K562 (cell line): ENCODE results near the gene IGSF21. TPM values are rescaled to one million over a fixed set of nuclear protein-coding genes. Genes with fewer than 3 reads are reported as not detected.

ENCODE experiments used
- ATAC-seq: fragments of 200-7000 bp; cut with Tn5 transposase; 3 replicates; pipeline ENCODE4 v1.9.1; 2020; ENCODE audit warnings: moderate library complexity
- BruUV-seq: library from RNA; stranded (reverse); fragments of 400-500 nt; replicated peaks from 2 replicates; lab custom pipeline; 2021; lab: Mats Ljungman, UMichigan
- CTCF ChIA-PET: fragments of 300-600 bp; formaldehyde crosslinking; extraction: SDS; loops from one replicate; lab custom pipeline; 2021; ENCODE audit warnings: low intra/inter-chr PET ratio; lab: Yijun Ruan, JAX
- POLR2A ChIA-PET: fragments of 300-600, 350-650 bp; sonication (Branson Sonifier 250); formaldehyde crosslinking; extraction: SDS; loops from one replicate; lab custom pipeline; 2021; ENCODE audit warnings: antibody characterized with exemption, inconsistent platforms; lab: Yijun Ruan, JAX
- DNase-seq, 4 experiments: peaks; one replicate each; pipeline versions ENCODE4 v3.0.0 to v3.0.0-alpha.2; 2011 to 2018; ENCODE audit warnings: low spot score in 3 of 4, mixed read lengths in 3 of 4; ENCODE audit errors: extremely low read depth in 1 of 4
- FAIRE-seq: peaks from 2 replicates; lab custom pipeline; 2011; peaks lifted over from hg19 to GRCh38; lab: Jason Lieb, UNC
- H2AFZ ChIP-seq: 2 replicates; pipeline ENCODE4 v1.6.0; 2011; ENCODE audit warnings: low read depth, low read length, control low read depth, inconsistent platforms
- H3K27ac ChIP-seq: fragments of 200-600 bp; 3 replicates; pipeline ENCODE4 v1.8.0; 2011; ENCODE audit warnings: low read depth, mild to moderate bottlenecking, control low read depth, inconsistent platforms, low read length, moderate library complexity, mixed read lengths; ENCODE audit errors: extremely low read depth
- H3K27me3 ChIP-seq, 2 experiments: fragments of 300-600 bp in 1 of 2; 2 replicates in 1 of 2; 3 replicates in 1 of 2; pipeline versions ENCODE4 v1.6.0 to v1.8.0; 2011; ENCODE audit warnings: inconsistent platforms in 2 of 2, low read length in 2 of 2, mild to moderate bottlenecking in 1 of 2, mixed read lengths in 1 of 2, moderate library complexity in 1 of 2; ENCODE audit not compliant: control insufficient read depth in 2 of 2, insufficient read depth in 2 of 2
- H3K36me3 ChIP-seq: fragments of 300-600 bp; 3 replicates; pipeline ENCODE4 v1.8.0; 2011; ENCODE audit warnings: mild to moderate bottlenecking, low read length, inconsistent platforms; ENCODE audit not compliant: control insufficient read depth, insufficient read depth
- H3K4me1 ChIP-seq, 2 experiments: fragments of 200-600 bp in 1 of 2; replicated peaks in 1 of 2; 2 replicates in 1 of 2; 3 replicates in 1 of 2; pipeline versions ENCODE4 v1.5.1 to v1.8.0; 2011; ENCODE audit warnings: inconsistent platforms in 2 of 2, low read length in 2 of 2, mild to moderate bottlenecking in 1 of 2, mixed read lengths in 1 of 2, moderate library complexity in 1 of 2; ENCODE audit not compliant: control insufficient read depth in 2 of 2, insufficient read depth in 2 of 2
- H3K4me2 ChIP-seq: 2 replicates; pipeline ENCODE4 v1.6.1; 2011; ENCODE audit warnings: low read length, control low read depth, inconsistent platforms, mixed read lengths; ENCODE audit not compliant: insufficient read depth
- H3K4me3 ChIP-seq: fragments of 200-600 bp; sonication (generic), shearing (Covaris generic); 2 replicates; pipeline ENCODE4 v1.5.1; 2016; ENCODE audit warnings: control low read depth, inconsistent platforms
- H3K79me2 ChIP-seq: fragments of 200-600 bp; 3 replicates; pipeline ENCODE4 v1.8.0; 2011; ENCODE audit warnings: low read length, inconsistent platforms; ENCODE audit not compliant: control insufficient read depth, insufficient read depth
- H3K9ac ChIP-seq, 2 experiments: 2 replicates each; pipeline versions ENCODE4 v1.6.0 to v1.6.1; 2011; ENCODE audit warnings: low read depth in 2 of 2, low read length in 2 of 2, control low read depth in 1 of 2, inconsistent platforms in 1 of 2, mild to moderate bottlenecking in 1 of 2, mixed read lengths in 1 of 2; ENCODE audit not compliant: insufficient read depth in 1 of 2
- H3K9me1 ChIP-seq: one replicate; pipeline ENCODE4 v1.6.0; 2011; ENCODE audit warnings: inconsistent platforms, mild to moderate bottlenecking, low read length, moderate library complexity; ENCODE audit not compliant: control insufficient read depth, insufficient read depth
- H3K9me3 ChIP-seq: replicated peaks from 2 replicates; pipeline ENCODE4 v1.5.1; 2011; ENCODE audit warnings: low read depth, low read length, inconsistent platforms; ENCODE audit not compliant: control insufficient read depth, insufficient read depth
- H4K20me1 ChIP-seq: replicated peaks from 2 replicates; pipeline ENCODE4 v1.6.1; 2011; ENCODE audit warnings: low read length, inconsistent platforms, mixed read lengths; ENCODE audit not compliant: control insufficient read depth, insufficient read depth
- BRD4 ChIP-seq: fragments of 200-600 bp; sonication (generic); IDR thresholded peaks from 2 replicates; pipeline ENCODE4 v1.6.1; 2017; ENCODE audit warnings: inconsistent platforms
- CEBPG ChIP-seq, 3 experiments: fragments of 200-800 bp in 1 of 3; sonication (Bioruptor generic) in 1 of 3; sonication (generic) in 1 of 3; formaldehyde crosslinking in 1 of 3; IDR thresholded peaks in 2 of 3; conservative IDR thresholded peaks in 1 of 3; 2 replicates each; pipeline versions ENCODE4 v1.6.1 to v1.8.0; 2016 to 2022; ENCODE audit warnings: missing compliant biosample characterization in 2 of 3, missing genetic modification characterization in 2 of 3, mild to moderate bottlenecking in 1 of 3, missing genetic modification reagents in 1 of 3
- E2F5 ChIP-seq: sonication (generic); formaldehyde crosslinking; IDR thresholded peaks from 2 replicates; pipeline ENCODE4 v1.8.0; 2022; ENCODE audit warnings: mild to moderate bottlenecking, missing genetic modification reagents
- NFIX ChIP-seq: fragments of 250-450 bp; sonication (Bioruptor Pico); IDR thresholded peaks from 2 replicates; pipeline ENCODE4 v1.4.0; 2020; ENCODE audit warnings: low read depth, mild to moderate bottlenecking, moderate library complexity
- PHF21A ChIP-seq: fragments of 450-650 bp; IDR thresholded peaks from 2 replicates; pipeline ENCODE4 v1.6.1; 2017; ENCODE audit warnings: low read depth, borderline replicate concordance
- POLR2AphosphoS2 ChIP-seq: IDR thresholded peaks from 2 replicates; pipeline ENCODE4 v1.6.1; 2012; ENCODE audit warnings: low read length, improper control_type of control experiment
- SIX5 ChIP-seq, 2 experiments: IDR thresholded peaks; 2 replicates each; pipeline ENCODE4 v1.6.1; 2011; ENCODE audit warnings: low read length in 2 of 2, borderline replicate concordance in 1 of 2, low read depth in 1 of 2, mild to moderate bottlenecking in 1 of 2, moderate library complexity in 1 of 2; ENCODE audit not compliant: insufficient read depth in 1 of 2
- SRSF1 ChIP-seq: fragments of 200-400 bp; formaldehyde crosslinking; IDR thresholded peaks from 2 replicates; pipeline ENCODE4 v1.6.1; 2017; ENCODE audit warnings: mild to moderate bottlenecking, low read depth, low read length, moderate library complexity
- ZNF609 ChIP-seq: sonication (generic); formaldehyde crosslinking; IDR thresholded peaks from 2 replicates; pipeline ENCODE4 v1.8.1; 2023; ENCODE audit warnings: missing genetic modification reagents, mild to moderate bottlenecking, borderline replicate concordance
- ZNF639 ChIP-seq, 2 experiments: fragments of 200-800 bp in 1 of 2; sonication (Bioruptor generic) in 1 of 2; sonication (generic) in 1 of 2; formaldehyde crosslinking in 1 of 2; IDR thresholded peaks in 1 of 2; conservative IDR thresholded peaks in 1 of 2; 2 replicates each; pipeline versions ENCODE4 v1.5.0 to v1.6.1; 2016 to 2020; ENCODE audit warnings: missing compliant biosample characterization in 1 of 2, missing genetic modification characterization in 1 of 2, missing genetic modification reagents in 1 of 2
- ZSCAN29 ChIP-seq: fragments of 450-650 bp; IDR thresholded peaks from 2 replicates; pipeline ENCODE4 v1.6.1; 2017
- WGBS: fragments of 100-300 bp; shearing (Covaris generic); methylation state at CpG from one replicate; pipeline ENCODE4 v1.1.6; 2016; ENCODE audit warnings: low coverage, mixed read lengths; ENCODE audit not compliant: insufficient coverage; ENCODE audit errors: missing lambda C conversion rate; 5-methylcytosine and 5-hydroxymethylcytosine counted together
- in situ Hi-C: fragments of 300-500 bp; cut with MboI; formaldehyde crosslinking; loops from 4 replicates; pipeline ENCODE4 v1.15.0; 2018; ENCODE audit warnings: inconsistent platforms, mixed read lengths
- intact Hi-C: fragments of 100-400 bp; cut with micrococcal nuclease; formaldehyde crosslinking; loops from 2 replicates; pipeline ENCODE4 v1.14.2; 2022
- polyA plus RNA-seq, 8 experiments: library from polyadenylated mRNA; depleted of rRNA in 4 of 8; stranded (reverse) in 5 of 8; unstranded in 3 of 8; fragments of >200 nt; fragmentation: Nextera tagmentation in 2 of 8; fragmentation: Illumina TruSeq in 1 of 8; extraction: Ambion mirVana in 2 of 8; extraction: Trizol in 1 of 8; gene quantifications; 2 replicates each; pipeline versions ENCODE4 v1.2.1 to v1.2.3, GENCODE V29; 2011 to 2014; ENCODE audit warnings: inconsistent platforms in 1 of 8, missing spikeins in 1 of 8
- total RNA-seq, 7 experiments: library from RNA; depleted of rRNA in 6 of 7; stranded (reverse); fragments of >200 nt in 6 of 7; fragmentation: Illumina TruSeq in 2 of 7; extraction: Trizol in 2 of 7; gene quantifications; 2 replicates each; pipeline versions ENCODE4 v1.2.1 to v1.2.3, GENCODE V29; 2011 to 2021; ENCODE audit warnings: low replicate concordance in 1 of 7

Gene IGSF21
- total and polyA plus RNA-seq, 9 of the 15 experiments (the other 6 are each of a cell fraction or from before 2014, with no cell fraction given): not detected

GRCh38 chr1:18243503-18244175, 136.0 kb downstream of the IGSF21 start:
- Histone ChIP-seq H3K27me3 (no peaks in the 10 kb centered on the region), H2AFZ (no peak overlapping the region), H3K36me3 (no peaks in the 10 kb centered on the region), H3K79me2 (no peaks in the 10 kb centered on the region), H3K4me2 (no peak overlapping the region), H3K4me1 (no peaks in the 10 kb centered on the region), H4K20me1 (peaks cover 5% of the 10 kb centered on the region; the same call in 1 of the 2 replicates), H3K4me3 (no peak overlapping the region), H3K9me1 (no peaks in the 10 kb centered on the region), H3K27ac (no peak overlapping the region), H3K9ac (no peak overlapping the region), H3K9me3 (no peaks in the 10 kb centered on the region)
- FAIRE-seq (no peak), DNase-seq (no peak), ATAC-seq (no peak)
- in situ Hi-C loops (no loop called here), intact Hi-C loops (no loop called here)
- 2% methylated on average over 10 of the region's 10 CpGs for WGBS
- no TSS peak for BruUV-seq
- POLR2A ChIA-PET: interaction anchor here (0.6 kb wide), 1 partner anchor 68 kb away, joined by 3 read pairs; no protein-coding TSS in a partner anchor
- CTCF ChIA-PET: no interaction called here
- TF ChIP-seq SRSF1 (no peak), NFIX (CRISPR knock-in tag) (no peak), CEBPG (CRISPR knock-in tag; IDR thresholded peaks at IDR 0.05) (no peak), CEBPG (tag; conservative IDR thresholded peaks at IDR 0.05 in 1 of 2, IDR thresholded peaks at IDR 0.05 in 1 of 2) (no peak), ZSCAN29 (no peak), PHF21A (no peak), SIX5 (IDR thresholded peaks at IDR 0.05; ENCODE audit: borderline replicate concordance in 1 of 2, insufficient read depth in 1 of 2, low read depth in 1 of 2, low read length in 2 of 2) (no peak), ZNF639 (CRISPR knock-in tag; conservative IDR thresholded peaks at IDR 0.05 in 1 of 2, IDR thresholded peaks at IDR 0.05 in 1 of 2) (no peak), BRD4 (no peak), E2F5 (CRISPR knock-in tag) (no peak), ZNF609 (CRISPR knock-in tag) (no peak), POLR2AphosphoS2 (no peak)
